ENCODE measurements around the gene MCRIP1. TPM values are rescaled to one million over a fixed set of nuclear protein-coding genes. Genes with fewer than 3 reads are reported as not detected.

The MCRIP1 gene
- total and polyA plus RNA-seq, 2 of the 13 experiments (the other 11 are each of a cell fraction or from before 2014, with no cell fraction given) = 79.7 to 84.9 TPM

DNA sequence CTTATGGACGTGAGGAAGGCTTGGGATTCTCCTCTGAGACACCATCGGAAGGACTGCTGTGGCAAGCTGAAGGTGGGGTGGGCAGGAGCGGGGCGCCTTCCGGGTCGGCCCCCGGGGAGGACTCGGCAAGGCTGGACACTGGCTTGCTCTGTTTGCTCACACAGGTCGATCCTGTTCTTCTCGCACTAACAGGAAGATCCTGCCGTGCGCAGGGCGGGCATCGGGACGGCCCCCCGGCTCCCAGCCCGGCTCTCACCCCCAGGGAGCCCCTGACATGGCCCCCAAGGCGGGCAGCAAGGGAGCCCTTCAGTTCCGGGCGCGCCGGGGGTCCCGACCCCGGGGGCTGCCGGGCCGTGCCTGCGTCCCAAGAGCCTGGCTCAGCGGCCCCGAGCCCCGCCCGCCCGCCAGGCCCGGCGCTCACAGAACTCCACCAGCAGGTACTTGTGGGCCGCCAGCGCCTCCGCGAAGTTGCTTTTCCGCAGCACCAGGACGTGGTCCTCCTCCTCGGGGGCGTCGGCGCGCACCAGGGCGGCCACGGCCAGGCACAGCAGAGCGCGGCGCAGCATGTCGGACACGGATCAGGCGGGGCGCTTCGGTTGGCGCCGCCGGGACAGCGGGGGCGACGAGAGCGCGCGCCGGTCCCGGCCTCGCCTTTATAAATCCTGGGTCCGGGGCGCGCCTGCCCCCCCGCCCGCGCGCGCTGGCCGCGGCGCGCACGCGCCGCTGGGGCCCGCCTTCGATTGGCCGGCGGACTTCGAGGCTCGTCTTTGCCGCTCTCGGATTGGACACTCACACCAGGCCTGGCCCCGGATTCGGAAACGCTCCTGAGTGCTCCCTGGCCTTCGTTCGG, 27.0 kb upstream of the MCRIP1 start, which contains the start of gene P4HB (continued):
- TF ChIP-seq ZNF558 (CRISPR knock-in tag; IDR thresholded peaks at IDR 0.05; ENCODE audit: borderline replicate concordance) = peak; percentile 49; the same call in 1 of the 2 replicates
- TF ChIP-seq ESRRA (CRISPR knock-in tag; IDR thresholded peaks at IDR 0.05; ENCODE audit: low read depth) = 0 out of 2 replicates have a peak, but pooled peaks have one; percentile 5
- no peak for TF ChIP-seq NONO (IDR thresholded peaks at IDR 0.05)
- peak; percentile 84; the same call in 1 of the 2 replicates for TF ChIP-seq NONO (CRISPR knock-in tag; conservative IDR thresholded peaks at IDR 0.05)
- TF ChIP-seq ISL2 (CRISPR knock-in tag; IDR thresholded peaks at IDR 0.05) = no peak
- TF ChIP-seq ZBTB7B (CRISPR knock-in tag; IDR thresholded peaks at IDR 0.05) = 0 out of 2 replicates have a peak, but pooled peaks have one; percentile 28
- TF ChIP-seq, protein P1, sequence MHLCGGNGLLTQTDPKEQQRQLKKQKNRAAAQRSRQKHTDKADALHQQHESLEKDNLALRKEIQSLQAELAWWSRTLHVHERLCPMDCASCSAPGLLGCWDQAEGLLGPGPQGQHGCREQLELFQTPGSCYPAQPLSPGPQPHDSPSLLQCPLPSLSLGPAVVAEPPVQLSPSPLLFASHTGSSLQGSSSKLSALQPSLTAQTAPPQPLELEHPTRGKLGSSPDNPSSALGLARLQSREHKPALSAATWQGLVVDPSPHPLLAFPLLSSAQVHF (CRISPR knock-in tag; IDR thresholded peaks at IDR 0.05) = peak; percentile 28; the same call in 1 of the 2 replicates
- TF ChIP-seq NFIB (CRISPR knock-in tag; IDR thresholded peaks at IDR 0.05; ENCODE audit: borderline replicate concordance) = no peak
- TF ChIP-seq MTA1 (CRISPR knock-in tag; IDR thresholded peaks at IDR 0.05; ENCODE audit: borderline replicate concordance) = peak; percentile 74; the same call in 1 of the 2 replicates
- TF ChIP-seq, protein P2, sequence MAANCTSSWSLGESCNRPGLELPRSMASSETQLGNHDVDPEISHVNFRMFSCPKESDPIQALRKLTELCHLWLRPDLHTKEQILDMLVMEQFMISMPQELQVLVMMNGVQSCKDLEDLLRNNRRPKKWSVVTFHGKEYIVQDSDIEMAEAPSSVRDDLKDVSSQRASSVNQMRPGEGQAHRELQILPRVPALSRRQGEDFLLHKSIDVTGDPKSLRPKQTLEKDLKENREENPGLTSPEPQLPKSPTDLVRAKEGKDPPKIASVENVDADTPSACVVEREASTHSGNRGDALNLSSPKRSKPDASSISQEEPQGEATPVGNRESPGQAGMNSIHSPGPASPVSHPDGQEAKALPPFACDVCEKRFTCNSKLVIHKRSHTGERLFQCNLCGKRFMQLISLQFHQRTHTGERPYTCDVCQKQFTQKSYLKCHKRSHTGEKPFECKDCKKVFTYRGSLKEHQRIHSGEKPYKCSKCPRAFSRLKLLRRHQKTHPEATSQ (CRISPR knock-in tag; IDR thresholded peaks at IDR 0.05; ENCODE audit: borderline replicate concordance) = peak; percentile 76
- no peak for TF ChIP-seq FIP1L1 (IDR thresholded peaks at IDR 0.05; ENCODE audit: borderline replicate concordance, insufficient read depth, low read depth, low read length)
- TF ChIP-seq, protein P3, sequence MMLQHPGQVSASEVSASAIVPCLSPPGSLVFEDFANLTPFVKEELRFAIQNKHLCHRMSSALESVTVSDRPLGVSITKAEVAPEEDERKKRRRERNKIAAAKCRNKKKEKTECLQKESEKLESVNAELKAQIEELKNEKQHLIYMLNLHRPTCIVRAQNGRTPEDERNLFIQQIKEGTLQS (CRISPR knock-in tag; IDR thresholded peaks at IDR 0.05) = peak; percentile 59; the same call in 1 of the 2 replicates
- 0 out of 2 replicates have a peak, but pooled peaks have one; percentile 26 for TF ChIP-seq EED (CRISPR knock-in tag; IDR thresholded peaks at IDR 0.05)
- TF ChIP-seq ZC3H13 (CRISPR knock-in tag; IDR thresholded peaks at IDR 0.05) = peak; percentile 86; the same call in 1 of the 2 replicates
- TF ChIP-seq CHCHD3 (CRISPR knock-in tag; IDR thresholded peaks at IDR 0.05) = peak; percentile 84; the same call in 1 of the 2 replicates
- TF ChIP-seq RBFOX2 (IDR thresholded peaks at IDR 0.05; ENCODE audit: low read depth, low read length) = peak; percentile 78
- TF ChIP-seq NR2F1 (CRISPR knock-in tag; IDR thresholded peaks at IDR 0.05) = no peak
- TF ChIP-seq HES4 (CRISPR knock-in tag; IDR thresholded peaks at IDR 0.05; ENCODE audit: borderline replicate concordance) = peak; percentile 93
- TF ChIP-seq TGIF2 (CRISPR knock-in tag; IDR thresholded peaks at IDR 0.05) = peak; percentile 59; the same call in 1 of the 2 replicates
- TF ChIP-seq, protein P4, sequence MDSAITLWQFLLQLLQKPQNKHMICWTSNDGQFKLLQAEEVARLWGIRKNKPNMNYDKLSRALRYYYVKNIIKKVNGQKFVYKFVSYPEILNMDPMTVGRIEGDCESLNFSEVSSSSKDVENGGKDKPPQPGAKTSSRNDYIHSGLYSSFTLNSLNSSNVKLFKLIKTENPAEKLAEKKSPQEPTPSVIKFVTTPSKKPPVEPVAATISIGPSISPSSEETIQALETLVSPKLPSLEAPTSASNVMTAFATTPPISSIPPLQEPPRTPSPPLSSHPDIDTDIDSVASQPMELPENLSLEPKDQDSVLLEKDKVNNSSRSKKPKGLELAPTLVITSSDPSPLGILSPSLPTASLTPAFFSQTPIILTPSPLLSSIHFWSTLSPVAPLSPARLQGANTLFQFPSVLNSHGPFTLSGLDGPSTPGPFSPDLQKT (CRISPR knock-in tag; IDR thresholded peaks at IDR 0.05; ENCODE audit: borderline replicate concordance) = peak; percentile 85; the same call in 1 of the 2 replicates
- TF ChIP-seq, protein P5, sequence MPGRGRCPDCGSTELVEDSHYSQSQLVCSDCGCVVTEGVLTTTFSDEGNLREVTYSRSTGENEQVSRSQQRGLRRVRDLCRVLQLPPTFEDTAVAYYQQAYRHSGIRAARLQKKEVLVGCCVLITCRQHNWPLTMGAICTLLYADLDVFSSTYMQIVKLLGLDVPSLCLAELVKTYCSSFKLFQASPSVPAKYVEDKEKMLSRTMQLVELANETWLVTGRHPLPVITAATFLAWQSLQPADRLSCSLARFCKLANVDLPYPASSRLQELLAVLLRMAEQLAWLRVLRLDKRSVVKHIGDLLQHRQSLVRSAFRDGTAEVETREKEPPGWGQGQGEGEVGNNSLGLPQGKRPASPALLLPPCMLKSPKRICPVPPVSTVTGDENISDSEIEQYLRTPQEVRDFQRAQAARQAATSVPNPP (CRISPR knock-in tag; IDR thresholded peaks at IDR 0.05) = peak; percentile 44; the same call in 1 of the 2 replicates
- TF ChIP-seq ZNF792 (CRISPR knock-in tag; IDR thresholded peaks at IDR 0.05) = peak; percentile 25; the same call in 1 of the 2 replicates
- TF ChIP-seq ZNF317 (CRISPR knock-in tag; IDR thresholded peaks at IDR 0.05) = no peak
- no peak for TF ChIP-seq NFATC3 (CRISPR knock-in tag; IDR thresholded peaks at IDR 0.05)
- TF ChIP-seq ZFY (CRISPR knock-in tag; IDR thresholded peaks at IDR 0.05) = peak; percentile 83
